IMR-90 (cell line): ENCODE results near the gene PAMR1. TPM values are rescaled to one million over a fixed set of nuclear protein-coding genes. Genes with fewer than 3 reads are reported as not detected.

Source experiments
- ATAC-seq: fragments of 200-7000 bp; cut with Tn5 transposase; 2 replicates; pipeline ENCODE4 v1.9.1; 2020; ENCODE audit warnings: low read depth, mild to moderate bottlenecking, moderate library complexity
- BruUV-seq: library from RNA; stranded (reverse); fragments of 400-500 nt; replicated peaks from 2 replicates; lab custom pipeline; 2021; lab: Mats Ljungman, UMichigan
- CTCF ChIA-PET: fragments of 300-600 bp; formaldehyde crosslinking; extraction: SDS; loops from one replicate; lab custom pipeline; 2021; ENCODE audit warnings: antibody characterized with exemption; lab: Yijun Ruan, JAX
- POLR2A ChIA-PET: fragments of 300-600 bp; sonication (Branson Sonifier 250); formaldehyde crosslinking; loops from one replicate; lab custom pipeline; 2022; ENCODE audit warnings: antibody characterized with exemption; ENCODE audit not compliant: unreplicated experiment; lab: Charles Lee
- DNase-seq: peaks from one replicate; pipeline ENCODE4 v3.0.0; 2013
- H2AFZ ChIP-seq: replicated peaks from 2 replicates; pipeline ENCODE3; 2013; ENCODE audit warnings: low read length, mild to moderate bottlenecking; ENCODE audit not compliant: poor library complexity
- H2AK5ac ChIP-seq: 2 replicates; pipeline ENCODE4 v1.6.1; 2013; ENCODE audit warnings: low read depth, low read length, inconsistent platforms
- H2AK9ac ChIP-seq: replicated peaks from 2 replicates; pipeline ENCODE3; 2013; ENCODE audit warnings: mild to moderate bottlenecking, low read depth, low read length, moderate library complexity; ENCODE audit not compliant: poor library complexity
- H2BK120ac ChIP-seq: 2 replicates; pipeline ENCODE4 v1.6.1; 2013; ENCODE audit warnings: low read depth, low read length, inconsistent platforms
- H2BK15ac ChIP-seq: 3 replicates; pipeline ENCODE4 v1.6.1; 2013; ENCODE audit warnings: low read depth, low read length, inconsistent platforms
- H2BK20ac ChIP-seq: 2 replicates; pipeline ENCODE4 v1.6.1; 2013; ENCODE audit warnings: low read depth, mild to moderate bottlenecking, inconsistent platforms, low read length, moderate library complexity
- H2BK5ac ChIP-seq: 2 replicates; pipeline ENCODE4 v1.6.1; 2013; ENCODE audit warnings: mild to moderate bottlenecking, low read depth, low read length, inconsistent platforms; ENCODE audit not compliant: poor library complexity, severe bottlenecking
- H3K14ac ChIP-seq: replicated peaks from 2 replicates; pipeline ENCODE4 v1.6.1; 2013; ENCODE audit warnings: low read depth, low read length, inconsistent platforms
- H3K18ac ChIP-seq: 2 replicates; pipeline ENCODE4 v1.6.1; 2013; ENCODE audit warnings: low read depth, low read length, control low read depth
- H3K23ac ChIP-seq: 2 replicates; pipeline ENCODE4 v1.6.1; 2013; ENCODE audit warnings: low read depth, low read length, inconsistent platforms
- H3K27ac ChIP-seq: 2 replicates; pipeline ENCODE4 v1.5.1; 2013; ENCODE audit warnings: mild to moderate bottlenecking, control low read depth, low read length; ENCODE audit not compliant: insufficient read depth
- H3K27me3 ChIP-seq: 2 replicates; pipeline ENCODE4 v1.6.1; 2013; ENCODE audit warnings: low read length; ENCODE audit not compliant: control insufficient read depth, insufficient read depth
- H3K36me3 ChIP-seq: 2 replicates; pipeline ENCODE4 v1.6.1; 2013; ENCODE audit warnings: low read length, mixed read lengths; ENCODE audit not compliant: control insufficient read depth, insufficient read depth
- H3K4ac ChIP-seq: 2 replicates; pipeline ENCODE4 v1.6.1; 2013; ENCODE audit warnings: low read depth, low read length, inconsistent platforms
- H3K4me1 ChIP-seq: 2 replicates; pipeline ENCODE4 v1.6.1; 2013; ENCODE audit warnings: low read length, mixed read lengths; ENCODE audit not compliant: control insufficient read depth, insufficient read depth
- H3K4me2 ChIP-seq: 2 replicates; pipeline ENCODE4 v1.6.1; 2013; ENCODE audit warnings: low read depth, mild to moderate bottlenecking, control low read depth, low read length, moderate library complexity
- H3K4me3 ChIP-seq: 2 replicates; pipeline ENCODE4 v1.5.1; 2013; ENCODE audit warnings: low read depth, mild to moderate bottlenecking, control low read depth, low read length, moderate library complexity; ENCODE audit not compliant: insufficient read depth
- H3K56ac ChIP-seq: 2 replicates; pipeline ENCODE4 v1.6.1; 2013; ENCODE audit warnings: low read length, inconsistent platforms; ENCODE audit not compliant: insufficient read depth; ENCODE audit errors: extremely low read depth
- H3K79me1 ChIP-seq, 2 experiments: 2 replicates each; pipeline ENCODE4 v1.6.1; 2013; ENCODE audit warnings: low read length in 2 of 2, inconsistent platforms in 1 of 2, low read depth in 1 of 2
- H3K9ac ChIP-seq: 2 replicates; pipeline ENCODE4 v1.6.1; 2013; ENCODE audit warnings: low read depth, low read length, control low read depth
- H3K9me1 ChIP-seq: 2 replicates; pipeline ENCODE4 v1.6.1; 2013; ENCODE audit warnings: low read length, inconsistent platforms; ENCODE audit not compliant: insufficient read depth
- H3K9me3 ChIP-seq: 2 replicates; pipeline ENCODE4 v1.6.1; 2013; ENCODE audit warnings: low read length; ENCODE audit not compliant: control insufficient read depth, insufficient read depth
- H4K20me1 ChIP-seq: 2 replicates; pipeline ENCODE4 v1.6.1; 2013; ENCODE audit warnings: low read length, inconsistent platforms; ENCODE audit not compliant: insufficient read depth
- H4K5ac ChIP-seq: 2 replicates; pipeline ENCODE4 v1.6.1; 2013; ENCODE audit warnings: mild to moderate bottlenecking, low read depth, low read length, control low read depth
- H4K8ac ChIP-seq, 2 experiments: 2 replicates each; pipeline ENCODE4 v1.6.1; 2013; ENCODE audit warnings: low read depth in 2 of 2, low read length in 2 of 2, control low read depth in 1 of 2, inconsistent platforms in 1 of 2
- H4K91ac ChIP-seq: 2 replicates; pipeline ENCODE4 v1.6.1; 2013; ENCODE audit warnings: low read depth, low read length, inconsistent platforms; ENCODE audit not compliant: insufficient read depth
- BHLHE40 ChIP-seq: fragments of 150-350 bp; IDR thresholded peaks from 2 replicates; pipeline ENCODE4 v1.6.1; 2016; ENCODE audit warnings: mild to moderate bottlenecking, low read depth, low read length
- CEBPB ChIP-seq: IDR thresholded peaks from 2 replicates; pipeline ENCODE4 v1.6.1; 2012; ENCODE audit warnings: low read depth, low read length, improper control_type of control experiment
- CHD1 ChIP-seq: IDR thresholded peaks from 2 replicates; pipeline ENCODE4 v1.6.1; 2012; ENCODE audit warnings: low read depth, low read length, improper control_type of control experiment
- MAFK ChIP-seq: IDR thresholded peaks from 2 replicates; pipeline ENCODE4 v1.6.1; 2012; ENCODE audit warnings: low read depth, low read length, improper control_type of control experiment
- MAZ ChIP-seq: IDR thresholded peaks from 2 replicates; pipeline ENCODE4 v1.6.1; 2012; ENCODE audit warnings: low read depth, mild to moderate bottlenecking, low read length, improper control_type of control experiment, moderate library complexity, borderline replicate concordance
- POLR2A ChIP-seq: IDR thresholded peaks from 2 replicates; pipeline ENCODE4 v1.6.1; 2012; ENCODE audit warnings: mild to moderate bottlenecking, low read depth, low read length
- RFX5 ChIP-seq: IDR thresholded peaks from 2 replicates; pipeline ENCODE4 v1.8.0; 2012; ENCODE audit warnings: low read depth, mild to moderate bottlenecking, low read length, moderate library complexity
- WGBS, 2 experiments: methylation state at CpG; one replicate each; pipeline versions ENCODE4 v1.1.5 to v1.1.7; 2013; ENCODE audit warnings: missing lambda C conversion rate in 2 of 2; ENCODE audit not compliant: insufficient read length in 1 of 2; ENCODE audit errors: extremely low coverage in 2 of 2; 5-methylcytosine and 5-hydroxymethylcytosine counted together
- dilution Hi-C: fragments of 300-500 bp; cut with HindIII; formaldehyde crosslinking; loops from one replicate; pipeline ENCODE4 v1.14.3; 2018; ENCODE audit warnings: low sequenced_read_pairs; ENCODE audit not compliant: unreplicated experiment
- in situ Hi-C: fragments of 300-500 bp; cut with MboI; formaldehyde crosslinking; loops from 3 replicates; pipeline ENCODE4 v1.14.3; 2019; ENCODE audit warnings: low sequenced_read_pairs, inconsistent platforms, mixed read lengths
- intact Hi-C: fragments of 100-400 bp; cut with micrococcal nuclease; formaldehyde crosslinking; loops from 2 replicates; pipeline ENCODE4 v1.10.0; 2022
- polyA plus RNA-seq, 3 experiments: library from polyadenylated mRNA; depleted of rRNA; stranded (reverse); fragments of >200 nt; gene quantifications; 2 replicates each; pipeline ENCODE4 v1.2.3, GENCODE V29; 2012; ENCODE audit warnings: low replicate concordance in 1 of 3
- total RNA-seq: library from RNA; depleted of rRNA; stranded (reverse); fragments of >200 nt; gene quantifications from 2 replicates; pipeline ENCODE4 v1.2.3, GENCODE V29; 2012

PAMR1 gene
- total and polyA plus RNA-seq, 2 of the 4 experiments (the other 2 are of a cell fraction), result 70.7 to 80.7 TPM

DNA sequence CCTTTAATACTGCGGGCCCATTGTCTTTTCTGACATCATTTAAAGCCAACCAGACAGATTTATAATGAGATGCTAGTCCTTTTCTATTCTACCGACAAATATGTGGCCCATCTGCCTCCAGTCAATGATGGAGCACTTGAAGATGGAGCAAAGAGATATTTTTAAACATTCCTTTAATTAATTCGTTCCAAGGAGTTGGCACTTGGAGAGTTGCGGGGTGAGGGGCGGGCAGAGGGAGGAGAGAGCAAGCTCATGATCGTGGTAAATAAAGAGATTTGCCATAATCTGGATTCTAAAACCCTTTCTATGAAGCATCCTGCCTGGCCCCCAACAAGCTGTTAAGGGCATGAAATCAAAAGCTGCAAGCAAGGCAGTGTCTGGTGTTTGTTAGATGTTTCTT, 111.1 kb downstream of the PAMR1 start:
- H3K27me3 ChIP-seq, result peaks cover 17% of the 10 kb centered on the region
- in situ Hi-C loops (loop anchor here (5.0 kb wide), 1 partner anchor 827 kb away; no protein-coding TSS in a partner anchor), dilution Hi-C loops (no loop called here), intact Hi-C loops (no loop called here)
- H2BK20ac ChIP-seq, result no peak overlapping the region
- no peak overlapping the region for H3K4ac ChIP-seq
- H3K4me1 ChIP-seq, result no peaks in the 10 kb centered on the region
- no peak overlapping the region for H2AK9ac ChIP-seq
- H3K4me2 ChIP-seq, result no peak overlapping the region
- WGBS, 2 experiments, result no CpG with 5 or more reads among the region's 6 CpGs
- no peak overlapping the region for H3K56ac ChIP-seq
- H3K79me1 ChIP-seq, result 0 out of 4 replicates have a peak, but pooled peaks cover 0 to 3% of the 10 kb centered on the region in 2 experiments
- no peak overlapping the region for H3K18ac ChIP-seq
- H3K23ac ChIP-seq, result no peak overlapping the region
- no peak overlapping the region for H4K8ac ChIP-seq
- H2BK120ac ChIP-seq, result no peak overlapping the region
- H3K27ac ChIP-seq, result no peak overlapping the region
- no peaks in the 10 kb centered on the region for H3K36me3 ChIP-seq
- no peak for TF ChIP-seq POLR2A
- no peak for TF ChIP-seq CHD1
- TF ChIP-seq CEBPB, result no peak
- no peak for TF ChIP-seq BHLHE40
- TF ChIP-seq RFX5, result no peak
- no peak for TF ChIP-seq MAFK
- no peak for TF ChIP-seq MAZ
- no peaks in the 10 kb centered on the region for H4K20me1 ChIP-seq
- H2AK5ac ChIP-seq, result no peak overlapping the region
- no peak overlapping the region for H2BK5ac ChIP-seq
- DNase-seq, result no peak
- ChIA-PET CTCF (interaction anchor here (0.6 kb wide), 1 partner anchor 169 kb away, joined by 3 read pairs; no protein-coding TSS in a partner anchor), POLR2A (interaction anchor here (0.5 to 0.6 kb wide), 2 partner anchors 9 to 878 kb away, joined by 3 to 4 read pairs; no protein-coding TSS in a partner anchor)
- no peak overlapping the region for H4K91ac ChIP-seq
- H3K9me1 ChIP-seq, result no peaks in the 10 kb centered on the region
- no peak overlapping the region for H3K9ac ChIP-seq
- no TSS peak for BruUV-seq
- no peak overlapping the region for H3K14ac ChIP-seq
- H3K4me3 ChIP-seq, result no peak overlapping the region
- no peak overlapping the region for H2BK15ac ChIP-seq
- no peak for ATAC-seq
- H4K5ac ChIP-seq, result no peak overlapping the region
- no peak overlapping the region for H2AFZ ChIP-seq
- H3K9me3 ChIP-seq, result no peaks in the 10 kb centered on the region
